ENCODE data around the gene FIBIN. TPM values are rescaled to one million over a fixed set of nuclear protein-coding genes. Genes with fewer than 3 reads are reported as not detected.

Gene FIBIN
- not detected for total RNA-seq

DNA sequence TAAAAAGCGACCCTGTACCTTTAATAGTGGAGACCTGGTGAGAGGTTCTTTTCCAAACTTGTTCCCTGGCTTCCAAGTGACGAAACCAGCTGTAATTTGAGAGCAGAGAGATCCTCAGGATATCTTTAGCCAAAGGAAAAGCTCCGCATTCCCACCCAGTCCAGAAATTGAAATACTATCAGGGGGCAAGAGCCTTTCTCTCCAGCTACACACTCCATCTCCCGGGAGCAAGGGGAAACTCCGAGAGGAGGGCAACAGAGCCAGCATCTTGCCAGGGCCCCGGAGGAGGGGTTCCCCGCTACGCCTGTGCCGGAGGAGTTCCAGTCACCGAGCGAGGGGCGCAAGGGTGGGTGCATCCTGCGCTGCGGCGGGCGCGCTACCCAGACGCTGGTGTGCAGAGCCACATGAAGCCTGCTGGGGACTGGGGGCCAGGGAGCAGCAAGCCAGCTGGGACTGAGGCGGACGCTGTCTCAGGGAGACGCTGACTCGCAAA lies at the start of gene FIBIN:
TSS of gene FIBIN (plus strand) at position 148 of the 493 bp plus-strand sequence. CDS start 415 bp downstream, outside the sequence.
- no peak within 1 kb of the TSS for H3K27ac Mint-ChIP-seq
- H3K27me3 Mint-ChIP-seq (ENCODE audit: low read depth) = peaks cover 3% of the 10 kb centered on the region
- CTCF ChIA-PET = no interaction called here
- intact Hi-C loops (cut with micrococcal nuclease) = no loop called here
- no peak for DNase-seq
- no peaks in the 10 kb centered on the region for H3K9me3 Mint-ChIP-seq
- no peaks in the 10 kb centered on the region for H3K4me1 Mint-ChIP-seq (ENCODE audit: low read depth)
- H3K36me3 Mint-ChIP-seq (ENCODE audit: low read depth) = no peaks in the 10 kb centered on the region
- H3K4me3 Mint-ChIP-seq = no peak within 1 kb of the TSS

- Mint-ChIP-seq H3K4me3 (no peak overlapping the region), H3K27me3 (ENCODE audit: low read depth) (no peaks in the 10 kb centered on the region), H3K9me3 (peaks cover 2% of the 10 kb centered on the region), H3K36me3 (ENCODE audit: low read depth) (no peaks in the 10 kb centered on the region), H3K27ac (no peak overlapping the region), H3K4me1 (ENCODE audit: low read depth) (no peaks in the 10 kb centered on the region)
- intact Hi-C loops (cut with micrococcal nuclease) = no loop called here
- CTCF ChIA-PET = no interaction called here
- no peak for DNase-seq
These were observed 48.8 kb upstream of the FIBIN start for GRCh38 chr11:26944866-26945664.

- intact Hi-C loops (cut with micrococcal nuclease) = no loop called here
- H3K36me3 Mint-ChIP-seq (ENCODE audit: low read depth) = no peaks in the 10 kb centered on the region
These were observed 47.6 kb upstream of the FIBIN start for GRCh38 chr11:26946257-26946716.

GRCh38 chr11:26947379-26947844 lies 46.5 kb upstream of the FIBIN start:
- Mint-ChIP-seq H3K9me3 (no peaks in the 10 kb centered on the region), H3K27me3 (ENCODE audit: low read depth) (no peaks in the 10 kb centered on the region), H3K4me3 (no peak overlapping the region), H3K4me1 (ENCODE audit: low read depth) (no peaks in the 10 kb centered on the region), H3K27ac (no peak overlapping the region), H3K36me3 (ENCODE audit: low read depth) (no peaks in the 10 kb centered on the region)
- intact Hi-C loops (cut with micrococcal nuclease) = no loop called here
- CTCF ChIA-PET = no interaction called here
- no peak for DNase-seq

More at GRCh38 chr11:26946257-26946716, 47.6 kb upstream of the FIBIN start:
- no peak for DNase-seq
- H3K4me3 Mint-ChIP-seq = no peak overlapping the region
- H3K27me3 Mint-ChIP-seq (ENCODE audit: low read depth) = no peaks in the 10 kb centered on the region
- H3K9me3 Mint-ChIP-seq = no peaks in the 10 kb centered on the region
- no peak overlapping the region for H3K27ac Mint-ChIP-seq
- no peaks in the 10 kb centered on the region for H3K4me1 Mint-ChIP-seq (ENCODE audit: low read depth)
- CTCF ChIA-PET = no interaction called here

DNA sequence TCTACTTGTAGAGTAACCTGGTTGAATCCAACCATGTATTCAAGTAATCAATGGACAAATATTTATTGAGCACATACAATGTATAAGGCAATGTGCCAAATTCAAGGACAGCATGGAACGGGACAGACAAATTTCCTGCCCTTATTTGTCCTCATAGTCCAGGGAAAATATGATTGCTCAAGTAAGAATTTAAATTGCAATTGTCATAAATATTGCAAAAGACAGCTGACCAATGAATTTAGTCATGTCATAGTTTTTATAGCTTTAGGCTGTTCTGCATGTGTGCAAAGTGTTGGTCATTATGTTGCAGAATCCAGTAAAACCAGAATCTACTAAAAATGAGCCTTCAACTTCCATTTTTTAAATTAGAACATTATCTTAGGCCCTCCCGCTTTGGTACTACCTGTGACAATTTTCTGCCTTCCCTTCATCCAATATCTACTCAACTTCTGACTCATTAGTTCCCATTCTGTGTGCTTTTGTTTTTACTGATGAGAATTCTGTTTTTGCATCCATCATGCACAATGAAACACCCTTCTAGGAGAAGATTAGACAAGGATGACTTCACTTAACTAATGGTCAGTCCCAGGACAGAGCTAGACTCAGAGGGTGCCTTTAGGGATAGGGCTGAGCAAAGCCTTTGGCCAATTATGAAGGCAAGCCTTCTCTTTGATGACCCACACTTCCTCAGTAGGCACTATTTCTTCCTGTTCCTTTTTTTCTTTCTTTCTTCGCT lies 45.8 kb upstream of the FIBIN start:
- Mint-ChIP-seq H3K9me3 (no peaks in the 10 kb centered on the region), H3K4me1 (ENCODE audit: low read depth) (no peaks in the 10 kb centered on the region), H3K36me3 (ENCODE audit: low read depth) (no peaks in the 10 kb centered on the region), H3K4me3 (no peak overlapping the region), H3K27ac (no peak overlapping the region), H3K27me3 (ENCODE audit: low read depth) (no peaks in the 10 kb centered on the region)
- CTCF ChIA-PET = no interaction called here
- intact Hi-C loops (cut with micrococcal nuclease) = no loop called here
- DNase-seq = no peak

DNA sequence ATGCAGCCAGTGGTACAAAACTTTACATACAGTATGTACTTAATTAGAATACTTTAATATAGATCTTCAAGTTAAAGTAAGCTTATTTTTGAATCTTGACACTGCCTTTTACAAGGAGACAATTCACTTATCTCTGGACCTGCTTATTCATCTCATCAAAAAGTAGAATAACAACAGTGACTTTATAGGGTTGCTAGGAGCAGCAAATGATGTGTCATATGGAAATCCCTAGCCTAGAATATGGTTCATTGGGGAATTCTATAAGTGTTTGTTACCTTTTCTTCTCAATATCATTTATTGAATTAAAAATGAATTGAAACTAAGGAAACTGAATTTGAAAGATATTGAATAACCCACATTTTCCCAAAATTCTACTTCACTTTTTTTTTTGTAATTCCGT lies 45.0 kb upstream of the FIBIN start:
- DNase-seq = no peak
- Mint-ChIP-seq H3K4me3 (no peak overlapping the region), H3K9me3 (no peaks in the 10 kb centered on the region), H3K36me3 (ENCODE audit: low read depth) (no peaks in the 10 kb centered on the region), H3K27ac (no peak overlapping the region), H3K27me3 (ENCODE audit: low read depth) (no peaks in the 10 kb centered on the region), H3K4me1 (ENCODE audit: low read depth) (no peaks in the 10 kb centered on the region)
- intact Hi-C loops (cut with micrococcal nuclease) = no loop called here
- CTCF ChIA-PET = no interaction called here

- H3K4me3 Mint-ChIP-seq = no peak overlapping the region
- intact Hi-C loops (cut with micrococcal nuclease) = no loop called here
- H3K36me3 Mint-ChIP-seq (ENCODE audit: low read depth) = no peaks in the 10 kb centered on the region
- no peaks in the 10 kb centered on the region for H3K4me1 Mint-ChIP-seq (ENCODE audit: low read depth)
- no peaks in the 10 kb centered on the region for H3K9me3 Mint-ChIP-seq
- no peaks in the 10 kb centered on the region for H3K27me3 Mint-ChIP-seq (ENCODE audit: low read depth)
- no peak for DNase-seq
- no peak overlapping the region for H3K27ac Mint-ChIP-seq
- CTCF ChIA-PET = no interaction called here
These were observed 44.1 kb upstream of the FIBIN start for GRCh38 chr11:26949846-26950245.

DNA sequence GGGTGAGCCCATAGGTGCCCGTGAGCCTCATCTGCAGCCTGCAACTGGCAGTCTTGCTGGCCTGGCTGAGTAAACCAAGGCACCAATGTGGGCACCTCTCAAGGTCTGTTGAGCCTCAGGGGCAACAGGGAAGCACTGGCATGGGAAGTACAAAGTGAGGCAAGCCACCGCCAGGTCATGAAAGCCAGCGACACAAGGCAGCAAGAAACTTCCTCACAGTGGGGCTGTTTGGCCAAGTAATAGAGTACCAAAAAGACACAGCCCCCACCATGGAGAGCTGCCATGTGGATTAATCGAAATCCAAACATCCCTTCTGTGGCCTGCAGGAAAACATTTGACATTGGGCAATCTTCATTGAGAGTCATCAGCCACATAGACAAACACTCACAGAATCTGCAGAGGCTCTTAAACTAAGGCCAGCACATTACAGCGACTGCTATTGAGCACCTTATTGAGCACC lies 43.6 kb upstream of the FIBIN start:
- Mint-ChIP-seq H3K4me3 (no peak overlapping the region), H3K27me3 (ENCODE audit: low read depth) (no peaks in the 10 kb centered on the region), H3K36me3 (ENCODE audit: low read depth) (no peaks in the 10 kb centered on the region), H3K4me1 (ENCODE audit: low read depth) (no peaks in the 10 kb centered on the region), H3K9me3 (no peaks in the 10 kb centered on the region), H3K27ac (no peak overlapping the region)
- DNase-seq = no peak
- intact Hi-C loops (cut with micrococcal nuclease) = no loop called here
- CTCF ChIA-PET = no interaction called here

GRCh38 chr11:26951809-26952515 lies 42.0 kb upstream of the FIBIN start:
- Mint-ChIP-seq H3K27ac (no peak overlapping the region), H3K36me3 (ENCODE audit: low read depth) (no peaks in the 10 kb centered on the region), H3K4me1 (ENCODE audit: low read depth) (no peaks in the 10 kb centered on the region), H3K9me3 (no peaks in the 10 kb centered on the region), H3K4me3 (no peak overlapping the region), H3K27me3 (ENCODE audit: low read depth) (no peaks in the 10 kb centered on the region)
- DNase-seq = no peak
- intact Hi-C loops (cut with micrococcal nuclease) = no loop called here
- CTCF ChIA-PET = no interaction called here

- no peak for DNase-seq
- H3K4me1 Mint-ChIP-seq (ENCODE audit: low read depth) = no peaks in the 10 kb centered on the region
- no peak overlapping the region for H3K27ac Mint-ChIP-seq
- no peaks in the 10 kb centered on the region for H3K36me3 Mint-ChIP-seq (ENCODE audit: low read depth)
- H3K4me3 Mint-ChIP-seq = no peak overlapping the region
- H3K27me3 Mint-ChIP-seq (ENCODE audit: low read depth) = no peaks in the 10 kb centered on the region
- H3K9me3 Mint-ChIP-seq = no peaks in the 10 kb centered on the region
- intact Hi-C loops (cut with micrococcal nuclease) = no loop called here
- CTCF ChIA-PET = no interaction called here
These were observed 40.0 kb upstream of the FIBIN start for GRCh38 chr11:26953770-26954392.

- Mint-ChIP-seq H3K9me3 (no peaks in the 10 kb centered on the region), H3K4me1 (ENCODE audit: low read depth) (no peaks in the 10 kb centered on the region), H3K4me3 (no peak overlapping the region), H3K27ac (no peak overlapping the region), H3K36me3 (ENCODE audit: low read depth) (no peaks in the 10 kb centered on the region), H3K27me3 (ENCODE audit: low read depth) (no peaks in the 10 kb centered on the region)
- DNase-seq = no peak
- intact Hi-C loops (cut with micrococcal nuclease) = no loop called here
- CTCF ChIA-PET = no interaction called here
These were observed 35.8 kb upstream of the FIBIN start for GRCh38 chr11:26958005-26958701.

GRCh38 chr11:26958702-26959049 lies 35.2 kb upstream of the FIBIN start:
- no peak for DNase-seq
- CTCF ChIA-PET = no interaction called here
- no peaks in the 10 kb centered on the region for H3K27me3 Mint-ChIP-seq (ENCODE audit: low read depth)
- no peaks in the 10 kb centered on the region for H3K36me3 Mint-ChIP-seq (ENCODE audit: low read depth)
- H3K4me3 Mint-ChIP-seq = no peak overlapping the region
- no peaks in the 10 kb centered on the region for H3K4me1 Mint-ChIP-seq (ENCODE audit: low read depth)
- H3K9me3 Mint-ChIP-seq = no peaks in the 10 kb centered on the region
- H3K27ac Mint-ChIP-seq = no peak overlapping the region
- intact Hi-C loops (cut with micrococcal nuclease) = no loop called here

All from activated naive CD4-positive, alpha-beta T cell treated with anti-CD3 and anti-CD28 coated beads for 36 hours (primary cell).